Activated CD4-positive, alpha-beta memory T cell treated with anti-CD3 and anti-CD28 coated beads, Interleukin-2, amount 10 ng/mL, durations not matched to agents 7 days and 5 days (primary cell): Measurements from ENCODE around the gene BUB3. TPM values are rescaled to one million over a fixed set of nuclear protein-coding genes. Genes with fewer than 3 reads are reported as not detected.

ENCODE experiments used
- CTCF ChIA-PET: fragments of 350-600 bp; sonication (Branson Sonifier 250); formaldehyde crosslinking; loops from one replicate; lab custom pipeline; 2021; ENCODE audit warnings: antibody characterized with exemption, inconsistent platforms; lab: Charles Lee
- POLR2A ChIA-PET: fragments of 350-600 bp; sonication (Branson Sonifier 250); formaldehyde crosslinking; loops from one replicate; lab custom pipeline; 2021; ENCODE audit warnings: antibody characterized with exemption; lab: Charles Lee
- DNase-seq: peaks from one replicate; pipeline ENCODE4 v3.0.0-alpha.2; 2020
- H3K27ac Mint-ChIP-seq: one replicate; pipeline ENCODE4 v1.8.0; 2021; ENCODE audit warnings: mild to moderate bottlenecking, mixed read lengths
- H3K27me3 Mint-ChIP-seq: one replicate; pipeline ENCODE4 v1.8.0; 2021; ENCODE audit warnings: mixed read lengths
- H3K36me3 Mint-ChIP-seq: one replicate; pipeline ENCODE4 v1.8.0; 2021; ENCODE audit warnings: low read depth, mixed read lengths
- H3K4me1 Mint-ChIP-seq: one replicate; pipeline ENCODE4 v1.8.0; 2021; ENCODE audit warnings: mixed read lengths
- H3K4me3 Mint-ChIP-seq: one replicate; pipeline ENCODE4 v1.8.0; 2021; ENCODE audit warnings: mild to moderate bottlenecking, mixed read lengths
- H3K9me3 Mint-ChIP-seq: one replicate; pipeline ENCODE4 v1.8.0; 2021; ENCODE audit warnings: mixed read lengths
- total RNA-seq, 2 experiments: library from RNA; stranded (reverse); gene quantifications; one replicate each; pipeline ENCODE4 v1.2.3, GENCODE V29; 2021

BUB3 gene
- total RNA-seq, 2 experiments from 2014 or later, result 266 to 275 TPM

DNA sequence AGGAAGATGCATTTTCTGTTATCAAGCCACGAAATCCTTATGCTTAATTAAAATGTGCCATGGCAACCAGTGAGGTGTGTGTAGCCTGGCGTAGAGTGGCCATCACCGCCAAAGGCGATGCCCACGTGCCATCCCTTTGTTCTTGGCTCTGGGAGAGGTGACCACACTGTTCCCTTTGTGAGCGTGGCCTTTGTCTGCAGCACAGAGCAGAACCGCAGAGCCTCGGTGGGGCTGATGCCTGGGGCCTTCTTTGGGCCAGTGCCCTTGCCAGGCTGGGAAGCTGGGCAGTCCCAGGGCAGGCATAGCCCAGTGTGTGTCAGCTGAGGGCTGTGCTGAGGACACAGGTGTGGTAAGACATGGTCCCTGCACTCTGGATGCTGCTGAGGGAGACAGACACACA is 48.3 kb downstream of the BUB3 start:
- peaks cover 4% of the 10 kb centered on the region for H3K9me3 Mint-ChIP-seq
- DNase-seq, result no peak
- CTCF ChIA-PET, result no interaction called here

DNA sequence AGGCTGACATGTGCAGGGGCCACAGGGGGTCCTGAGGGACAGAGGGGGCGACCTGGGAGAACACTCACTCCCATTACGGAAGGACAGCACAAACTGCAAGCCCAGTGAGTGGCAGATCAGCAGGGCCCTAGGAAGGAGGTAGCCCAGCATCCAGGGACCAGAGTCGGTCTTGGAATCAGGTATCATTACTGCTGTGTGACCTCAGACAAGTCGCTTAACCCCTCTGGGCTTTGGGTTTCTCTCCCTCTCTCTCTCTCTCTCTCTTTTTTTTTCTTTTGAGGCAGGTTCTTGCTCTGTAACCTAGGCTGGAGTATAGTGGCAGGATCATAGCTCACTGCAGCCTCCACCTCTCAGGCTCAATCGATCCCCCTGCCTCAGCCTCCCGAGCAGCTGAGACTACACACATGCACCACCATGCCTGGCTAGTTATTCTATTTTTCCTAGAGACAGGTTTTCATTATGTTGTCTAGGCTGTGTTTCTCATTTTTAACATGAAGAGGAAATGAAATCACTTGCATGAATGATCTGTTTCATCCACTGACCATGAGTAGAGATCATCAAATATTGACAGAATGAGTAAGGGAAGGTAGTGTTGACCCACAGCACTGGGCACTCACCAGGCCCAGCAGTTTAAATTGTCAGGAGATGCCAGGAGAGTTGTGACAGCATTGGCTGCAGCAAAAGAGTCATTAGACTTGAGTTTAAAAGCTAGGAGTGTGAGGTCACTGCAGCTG is 49.4 kb downstream of the BUB3 start:
- Mint-ChIP-seq H3K36me3 (peaks cover 15% of the 10 kb centered on the region), H3K27me3 (no peaks in the 10 kb centered on the region), H3K4me3 (no peak overlapping the region), H3K27ac (no peak overlapping the region), H3K4me1 (no peaks in the 10 kb centered on the region), H3K9me3 (peaks cover 11% of the 10 kb centered on the region)
- no peak for DNase-seq
- ChIA-PET CTCF (no interaction called here), POLR2A (no interaction called here)

More for the DNA sequence above, 48.3 kb downstream of the BUB3 start:
- Mint-ChIP-seq H3K4me3 (no peak overlapping the region), H3K4me1 (no peaks in the 10 kb centered on the region), H3K27ac (no peak overlapping the region), H3K36me3 (peaks cover 7% of the 10 kb centered on the region), H3K27me3 (no peaks in the 10 kb centered on the region)
- POLR2A ChIA-PET, result no interaction called here

DNA sequence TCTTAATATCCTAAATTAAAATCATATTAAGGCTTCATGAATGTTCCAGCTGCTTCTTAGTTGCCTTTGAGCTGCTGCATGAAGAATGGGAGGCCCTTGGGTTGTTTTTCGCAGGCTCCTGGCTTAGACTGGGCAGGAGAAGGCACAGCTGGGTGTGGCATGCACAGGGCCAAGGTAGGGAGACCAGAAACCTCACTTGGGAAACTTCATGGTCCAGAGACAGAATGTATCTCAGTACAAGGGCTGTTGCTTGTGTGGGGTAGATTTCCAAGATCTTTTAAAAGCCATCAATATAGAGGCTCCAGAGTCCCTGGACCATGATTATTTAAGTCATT is 49.9 kb downstream of the BUB3 start:
- H3K27me3 Mint-ChIP-seq, result no peaks in the 10 kb centered on the region
- H3K36me3 Mint-ChIP-seq, result peaks cover 15% of the 10 kb centered on the region
- no peak for DNase-seq
- CTCF ChIA-PET, result no interaction called here
- peaks cover 11% of the 10 kb centered on the region for H3K9me3 Mint-ChIP-seq
- POLR2A ChIA-PET, result no interaction called here
- no peaks in the 10 kb centered on the region for H3K4me1 Mint-ChIP-seq
- H3K27ac Mint-ChIP-seq, result no peak overlapping the region
- no peak overlapping the region for H3K4me3 Mint-ChIP-seq

DNA sequence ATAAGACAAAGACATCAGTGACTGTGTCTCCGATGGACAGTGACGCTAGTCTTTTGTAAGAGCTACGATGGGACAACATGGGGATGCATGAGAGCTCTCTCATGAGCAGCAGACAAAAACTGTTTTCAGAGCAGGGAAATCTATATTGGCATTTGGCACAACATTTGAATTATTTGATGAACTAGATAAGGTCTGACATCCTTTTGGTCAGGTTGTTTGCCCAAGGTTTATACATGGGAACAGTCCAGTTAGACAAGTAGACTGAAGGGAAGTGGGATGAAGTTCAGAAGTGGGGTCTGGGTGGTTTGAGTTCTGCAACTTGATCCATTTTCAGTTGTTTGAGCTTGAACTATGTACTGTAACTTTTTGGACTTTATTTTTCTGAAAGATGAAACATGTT is 50.8 kb downstream of the BUB3 start:
- no peaks in the 10 kb centered on the region for H3K4me1 Mint-ChIP-seq
- DNase-seq, result no peak
- ChIA-PET POLR2A (no interaction called here), CTCF (no interaction called here)
- H3K27me3 Mint-ChIP-seq, result no peaks in the 10 kb centered on the region
- H3K4me3 Mint-ChIP-seq, result no peak overlapping the region
- H3K27ac Mint-ChIP-seq, result no peak overlapping the region
- peaks cover 15% of the 10 kb centered on the region for H3K36me3 Mint-ChIP-seq
- H3K9me3 Mint-ChIP-seq, result peaks cover 15% of the 10 kb centered on the region

DNA sequence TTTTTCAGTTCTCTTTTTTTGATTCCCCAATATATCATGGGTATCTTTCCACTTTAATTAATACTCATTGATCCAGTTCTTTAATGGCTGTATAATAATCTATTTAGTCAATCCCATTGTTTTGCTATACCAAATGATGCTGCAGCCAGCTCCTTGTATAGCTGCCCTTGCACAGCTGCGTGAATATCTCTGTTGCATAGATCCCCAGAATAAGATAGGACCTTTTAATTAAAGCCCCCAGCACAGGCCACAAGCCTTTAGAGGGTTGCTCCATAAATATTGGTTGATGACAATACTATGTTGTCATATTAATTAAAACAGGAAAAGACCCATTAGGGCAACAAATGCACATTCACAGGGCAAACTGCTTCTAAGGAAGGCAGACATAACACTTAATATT is 57.9 kb downstream of the BUB3 start:
- CTCF ChIA-PET, result no interaction called here
- no peak for DNase-seq
- Mint-ChIP-seq H3K9me3 (peaks cover 16% of the 10 kb centered on the region), H3K4me1 (no peaks in the 10 kb centered on the region), H3K36me3 (peaks cover 11% of the 10 kb centered on the region), H3K4me3 (no peak overlapping the region), H3K27me3 (no peaks in the 10 kb centered on the region), H3K27ac (no peak overlapping the region)
- POLR2A ChIA-PET, result no interaction called here

DNA sequence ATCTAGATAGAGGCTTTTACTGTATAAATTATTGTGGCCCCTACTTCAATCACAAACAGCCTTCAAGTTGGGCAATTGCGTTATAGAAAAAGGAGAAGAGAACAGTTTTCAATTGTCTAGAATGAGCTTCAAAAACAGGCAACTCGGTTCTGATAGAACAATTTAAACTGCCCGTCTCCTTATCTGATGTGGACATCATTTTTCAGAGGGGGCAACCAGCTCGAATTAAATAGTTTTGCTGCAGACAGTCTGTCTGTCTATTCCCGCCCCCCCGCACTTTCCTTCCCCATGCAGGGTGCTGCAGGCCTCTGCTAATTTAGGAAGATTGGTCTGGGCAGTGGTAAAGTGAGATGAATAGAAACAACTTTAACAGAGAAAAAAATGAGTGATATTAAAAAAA is 58.4 kb downstream of the BUB3 start:
- peaks cover 17% of the 10 kb centered on the region for H3K9me3 Mint-ChIP-seq
- ChIA-PET POLR2A (no interaction called here), CTCF (no interaction called here)
- H3K27me3 Mint-ChIP-seq, result no peaks in the 10 kb centered on the region
- no peak overlapping the region for H3K27ac Mint-ChIP-seq
- DNase-seq, result no peak
- H3K4me1 Mint-ChIP-seq, result no peaks in the 10 kb centered on the region
- peaks cover 11% of the 10 kb centered on the region for H3K36me3 Mint-ChIP-seq
- H3K4me3 Mint-ChIP-seq, result no peak overlapping the region

DNA sequence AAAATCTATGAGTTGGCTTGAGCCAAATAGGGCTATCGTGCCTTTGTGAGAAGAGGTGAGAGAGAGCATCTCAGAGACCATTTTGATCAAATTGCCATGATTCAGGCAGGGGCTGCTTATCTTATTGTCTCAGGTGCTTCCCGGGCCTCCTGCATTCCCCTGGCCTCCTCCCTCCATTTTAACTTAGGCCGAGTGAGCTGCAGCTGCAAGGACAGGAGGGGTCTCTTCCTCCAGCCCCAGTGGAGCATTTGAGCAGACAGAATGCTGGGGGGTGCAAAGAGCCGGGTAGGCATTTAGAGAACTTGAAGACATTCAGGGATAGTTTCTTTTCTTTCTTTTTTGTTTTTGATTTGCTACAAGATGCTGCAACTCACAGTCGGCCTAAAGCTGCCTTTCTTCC is 59.0 kb downstream of the BUB3 start:
- no peak overlapping the region for H3K4me3 Mint-ChIP-seq
- ChIA-PET POLR2A (no interaction called here), CTCF (no interaction called here)
- H3K27me3 Mint-ChIP-seq, result no peaks in the 10 kb centered on the region
- H3K36me3 Mint-ChIP-seq, result peaks cover 5% of the 10 kb centered on the region
- H3K4me1 Mint-ChIP-seq, result no peaks in the 10 kb centered on the region
- H3K9me3 Mint-ChIP-seq, result peaks cover 14% of the 10 kb centered on the region
- H3K27ac Mint-ChIP-seq, result no peak overlapping the region
- no peak for DNase-seq

Other genes with a start within 250 kb of the BUB3 start
- not detected for gene FAM24A, start 243.8 kb upstream of the BUB3 start, total RNA-seq
- 10 to 100 TPM; 12.6 to 15.1 TPM for gene C10orf88, start 200.2 kb upstream of the BUB3 start, total RNA-seq
- gene PSTK, start 174.0 kb upstream of the BUB3 start, total RNA-seq, result 1 to 10 TPM; 2.6 to 3.8 TPM
- gene IKZF5, start 145.6 kb upstream of the BUB3 start, total RNA-seq, result 10 to 100 TPM; 16.6 to 18.5 TPM
- gene ACADSB, start 145.4 kb upstream of the BUB3 start, total RNA-seq, result 10 to 100 TPM; 21.2 to 21.7 TPM
- gene HMX3, start 18.4 kb upstream of the BUB3 start, total RNA-seq, result not detected
- not detected for gene HMX2, start 6.3 kb upstream of the BUB3 start, total RNA-seq